Caco-2 (cell line): ENCODE measurements around the gene MAPRE2. TPM values are rescaled to one million over a fixed set of nuclear protein-coding genes. Genes with fewer than 3 reads are reported as not detected.

Source experiments
- BruUV-seq: library from RNA; stranded (reverse); fragments of 400-500 nt; replicated peaks from 2 replicates; lab custom pipeline; 2021; lab: Mats Ljungman, UMichigan
- CTCF ChIA-PET: fragments of 300-600 bp; sonication (Branson Sonifier 250); formaldehyde crosslinking; loops from one replicate; lab custom pipeline; 2022; ENCODE audit warnings: antibody characterized with exemption; lab: Charles Lee
- POLR2A ChIA-PET: fragments of 300-600 bp; sonication (Branson Sonifier 250); formaldehyde crosslinking; loops from one replicate; lab custom pipeline; 2022; ENCODE audit warnings: antibody characterized with exemption; lab: Charles Lee
- DNase-seq, 2 experiments: peaks; one replicate each; pipeline versions ENCODE4 v3.0.0 to v3.0.0-alpha.2; 2020 to 2022
- H3K27me3 ChIP-seq: replicated peaks from 2 replicates; pipeline ENCODE4 v1.6.0; 2011; ENCODE audit warnings: low read length; ENCODE audit not compliant: control insufficient read depth, insufficient read depth
- H3K36me3 ChIP-seq: 2 replicates; pipeline ENCODE4 v1.5.1; 2011; ENCODE audit warnings: low read length; ENCODE audit not compliant: control insufficient read depth, insufficient read depth
- H3K4me1 ChIP-seq: fragments of 250-450 bp; sonication (Bioruptor Pico); 2 replicates; pipeline ENCODE4 v1.5.1; 2020; ENCODE audit warnings: mild to moderate bottlenecking
- H3K4me3 ChIP-seq: 2 replicates; pipeline ENCODE4 v1.5.1; 2011; ENCODE audit warnings: low read depth, mild to moderate bottlenecking, control low read depth, low read length
- H3K9me3 ChIP-seq: fragments of 250-450 bp; sonication (Bioruptor Pico); 2 replicates; pipeline ENCODE4 v1.5.1; 2020; ENCODE audit warnings: mild to moderate bottlenecking, moderate library complexity
- H3K27ac Mint-ChIP-seq: one replicate; pipeline ENCODE4 v1.8.0; 2022; ENCODE audit warnings: mixed read lengths; ENCODE audit not compliant: unreplicated experiment
- H3K27me3 Mint-ChIP-seq: one replicate; pipeline ENCODE4 v1.8.0; 2022; ENCODE audit warnings: mixed read lengths; ENCODE audit not compliant: insufficient read depth, unreplicated experiment
- H3K36me3 Mint-ChIP-seq: one replicate; pipeline ENCODE4 v1.8.0; 2022; ENCODE audit warnings: mild to moderate bottlenecking, mixed read lengths; ENCODE audit not compliant: insufficient read depth, unreplicated experiment
- H3K4me1 Mint-ChIP-seq: one replicate; pipeline ENCODE4 v1.8.0; 2022; ENCODE audit warnings: low read depth, mixed read lengths; ENCODE audit not compliant: unreplicated experiment
- H3K4me3 Mint-ChIP-seq: one replicate; pipeline ENCODE4 v1.8.0; 2022; ENCODE audit warnings: mild to moderate bottlenecking, moderate library complexity, mixed read lengths; ENCODE audit not compliant: unreplicated experiment
- H3K9me3 Mint-ChIP-seq: one replicate; pipeline ENCODE4 v1.8.0; 2022; ENCODE audit warnings: mixed read lengths; ENCODE audit not compliant: unreplicated experiment
- intact Hi-C: fragments of 100-400 bp; cut with micrococcal nuclease; formaldehyde crosslinking; loops from one replicate; pipeline ENCODE4 v1.10.0; 2022; ENCODE audit not compliant: unreplicated experiment
- total RNA-seq: library from RNA; stranded (reverse); gene quantifications from 2 replicates; pipeline ENCODE4 v1.2.3, GENCODE V29; 2022
- TF ChIP-seq, protein P1 (sequence below), 2 experiments: fragments of 200-600 bp in 1 of 2; IDR thresholded peaks; 1 replicate in 1 of 2; 2 replicates in 1 of 2; pipeline versions ENCODE4 v1.5.1 to v1.8.0; 2011 to 2022; ENCODE audit warnings: antibody characterized with exemption in 1 of 2, control low read depth in 1 of 2, inconsistent platforms in 1 of 2, low read depth in 1 of 2, low read length in 1 of 2, mild to moderate bottlenecking in 1 of 2, moderate library complexity in 1 of 2; ENCODE audit not compliant: insufficient read depth in 1 of 2, severe bottlenecking in 1 of 2, unreplicated experiment in 1 of 2

Gene MAPRE2
- total RNA-seq, 1 experiment from 2014 or later = 9.3 TPM

DNA sequence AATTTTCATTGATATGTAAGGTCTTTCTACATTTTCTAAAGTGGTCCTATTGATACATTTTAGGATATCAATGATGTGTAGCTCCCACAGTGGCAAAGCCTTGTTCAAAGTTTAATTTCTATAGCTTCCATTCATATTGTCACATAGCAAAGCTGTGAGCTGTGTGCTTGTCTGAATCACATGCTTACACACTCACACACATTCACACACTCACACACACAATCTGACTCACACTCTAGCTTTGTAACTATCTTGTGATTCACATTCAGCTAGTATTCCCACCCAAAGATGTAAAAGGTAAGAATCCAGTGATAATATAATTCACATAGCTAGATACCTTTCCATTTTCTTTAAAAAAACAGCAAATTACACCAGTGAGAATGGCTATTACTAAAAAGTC, 58.7 kb downstream of the MAPRE2 start:
- POLR2A ChIA-PET = no interaction called here
- no TSS peak for BruUV-seq
- no peak for DNase-seq
- Mint-ChIP-seq H3K36me3 (no peaks in the 10 kb centered on the region), H3K9me3 (no peaks in the 10 kb centered on the region), H3K27me3 (no peaks in the 10 kb centered on the region), H3K4me1 (no peaks in the 10 kb centered on the region), H3K27ac (no peak overlapping the region), H3K4me3 (no peak overlapping the region)
- no peak overlapping the region for H3K4me3 ChIP-seq
- CTCF ChIA-PET = no interaction called here
- no peaks in the 10 kb centered on the region for H3K36me3 ChIP-seq
- no peaks in the 10 kb centered on the region for H3K27me3 ChIP-seq
- no peaks in the 10 kb centered on the region for H3K4me1 ChIP-seq
- intact Hi-C loops = no loop called here
- no peaks in the 10 kb centered on the region for H3K9me3 ChIP-seq
- TF ChIP-seq, protein P1, sequence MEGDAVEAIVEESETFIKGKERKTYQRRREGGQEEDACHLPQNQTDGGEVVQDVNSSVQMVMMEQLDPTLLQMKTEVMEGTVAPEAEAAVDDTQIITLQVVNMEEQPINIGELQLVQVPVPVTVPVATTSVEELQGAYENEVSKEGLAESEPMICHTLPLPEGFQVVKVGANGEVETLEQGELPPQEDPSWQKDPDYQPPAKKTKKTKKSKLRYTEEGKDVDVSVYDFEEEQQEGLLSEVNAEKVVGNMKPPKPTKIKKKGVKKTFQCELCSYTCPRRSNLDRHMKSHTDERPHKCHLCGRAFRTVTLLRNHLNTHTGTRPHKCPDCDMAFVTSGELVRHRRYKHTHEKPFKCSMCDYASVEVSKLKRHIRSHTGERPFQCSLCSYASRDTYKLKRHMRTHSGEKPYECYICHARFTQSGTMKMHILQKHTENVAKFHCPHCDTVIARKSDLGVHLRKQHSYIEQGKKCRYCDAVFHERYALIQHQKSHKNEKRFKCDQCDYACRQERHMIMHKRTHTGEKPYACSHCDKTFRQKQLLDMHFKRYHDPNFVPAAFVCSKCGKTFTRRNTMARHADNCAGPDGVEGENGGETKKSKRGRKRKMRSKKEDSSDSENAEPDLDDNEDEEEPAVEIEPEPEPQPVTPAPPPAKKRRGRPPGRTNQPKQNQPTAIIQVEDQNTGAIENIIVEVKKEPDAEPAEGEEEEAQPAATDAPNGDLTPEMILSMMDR (IDR thresholded peaks at IDR 0.05; ENCODE audit: insufficient read depth in 1 of 2, low read depth in 1 of 2, low read length in 1 of 2, severe bottlenecking in 1 of 2, unreplicated experiment in 1 of 2) = no peak

DNA sequence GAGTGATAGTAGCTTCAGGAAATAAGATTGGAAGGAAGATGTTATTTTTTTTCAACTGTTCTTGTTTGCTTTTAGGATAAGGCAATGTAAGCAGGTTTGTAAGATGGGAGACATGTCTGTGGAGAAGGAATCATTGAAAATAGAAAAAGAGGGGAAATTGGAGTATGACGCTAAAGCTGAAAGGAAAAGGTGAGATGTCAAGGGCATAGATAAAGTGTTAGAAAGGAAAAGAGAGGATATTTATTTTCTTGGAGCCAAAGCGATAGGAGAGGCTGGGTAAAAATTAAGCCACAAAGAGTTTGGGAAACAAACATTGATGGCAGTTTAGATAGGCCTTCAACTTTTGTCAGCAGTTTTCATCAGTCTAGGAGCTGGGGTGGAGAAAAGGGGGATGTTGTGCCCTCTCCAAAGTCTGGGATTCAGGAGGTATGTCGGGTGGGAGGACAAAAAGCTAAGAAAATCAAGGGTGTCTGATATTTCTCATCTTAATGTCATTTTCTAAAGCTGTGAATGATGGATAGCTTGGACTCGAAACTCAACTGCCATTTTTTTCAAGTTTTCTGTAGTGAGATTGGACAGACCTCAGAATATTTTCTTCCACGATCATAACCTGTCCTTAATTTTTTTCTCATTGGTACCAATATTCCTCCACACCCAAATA, 63.3 kb downstream of the MAPRE2 start:
- H3K9me3 ChIP-seq = no peaks in the 10 kb centered on the region
- H3K36me3 ChIP-seq = no peaks in the 10 kb centered on the region
- no peak for DNase-seq
- H3K4me1 ChIP-seq = no peaks in the 10 kb centered on the region
- no TSS peak for BruUV-seq
- no peak overlapping the region for H3K4me3 ChIP-seq
- intact Hi-C loops = no loop called here
- H3K27me3 Mint-ChIP-seq = no peaks in the 10 kb centered on the region
- POLR2A ChIA-PET = no interaction called here
- H3K4me1 Mint-ChIP-seq = no peaks in the 10 kb centered on the region
- H3K27ac Mint-ChIP-seq = no peak overlapping the region
- H3K27me3 ChIP-seq = no peaks in the 10 kb centered on the region
- H3K4me3 Mint-ChIP-seq = no peak overlapping the region
- no peaks in the 10 kb centered on the region for H3K36me3 Mint-ChIP-seq
- no peaks in the 10 kb centered on the region for H3K9me3 Mint-ChIP-seq
- TF ChIP-seq, protein P1 (IDR thresholded peaks at IDR 0.05; ENCODE audit: insufficient read depth in 1 of 2, low read depth in 1 of 2, low read length in 1 of 2, severe bottlenecking in 1 of 2, unreplicated experiment in 1 of 2) = no peak
- CTCF ChIA-PET = no interaction called here

DNA sequence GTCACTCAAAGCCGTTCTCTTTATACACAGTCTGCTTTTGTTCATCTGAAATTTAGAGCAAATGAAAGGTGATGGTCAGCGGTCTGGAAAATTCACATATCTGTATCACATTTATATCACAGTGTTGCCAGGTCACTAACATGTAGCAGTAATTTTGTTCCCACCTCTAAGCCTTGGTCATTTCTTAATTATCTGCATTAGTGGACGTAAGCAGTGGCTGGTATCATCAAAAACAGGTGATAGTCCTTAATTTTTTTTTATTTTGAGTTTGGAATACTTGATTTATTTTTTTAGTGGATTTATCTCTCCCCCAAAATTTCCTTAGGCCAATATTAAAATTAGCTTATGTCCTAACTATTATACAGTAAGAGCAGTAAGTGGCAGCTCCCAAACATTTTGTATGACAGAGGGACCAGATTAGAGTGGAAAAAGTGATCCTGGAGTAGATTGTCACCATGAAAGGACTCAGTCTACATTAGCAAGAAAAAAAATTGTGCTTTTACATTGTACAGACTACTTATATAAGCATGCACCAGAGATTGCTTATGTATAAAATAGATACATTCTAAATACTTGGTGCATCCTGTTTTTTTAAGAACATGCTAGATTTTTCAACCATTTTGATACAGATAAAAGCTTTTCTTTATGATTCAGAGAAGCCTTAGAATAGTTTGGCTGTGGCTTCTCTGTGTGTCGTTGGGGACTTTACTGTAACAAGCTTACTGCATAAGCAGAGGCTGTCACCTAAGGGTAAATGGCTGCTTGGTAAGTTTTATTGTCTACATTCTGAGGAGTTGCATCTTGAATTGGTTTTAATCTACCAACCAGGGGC, 65.0 kb downstream of the MAPRE2 start:
- H3K27me3 Mint-ChIP-seq = no peaks in the 10 kb centered on the region
- no peak for DNase-seq
- H3K27ac Mint-ChIP-seq = no peak overlapping the region
- Histone ChIP-seq H3K36me3 (no peaks in the 10 kb centered on the region), H3K9me3 (no peaks in the 10 kb centered on the region), H3K4me1 (no peaks in the 10 kb centered on the region), H3K27me3 (no peaks in the 10 kb centered on the region), H3K4me3 (no peak overlapping the region)
- TF ChIP-seq, protein P1 (IDR thresholded peaks at IDR 0.05; ENCODE audit: insufficient read depth in 1 of 2, low read depth in 1 of 2, low read length in 1 of 2, severe bottlenecking in 1 of 2, unreplicated experiment in 1 of 2) = no peak
- ChIA-PET CTCF (no interaction called here), POLR2A (no interaction called here)
- H3K36me3 Mint-ChIP-seq = no peaks in the 10 kb centered on the region
- intact Hi-C loops = no loop called here
- BruUV-seq = no TSS peak
- no peaks in the 10 kb centered on the region for H3K4me1 Mint-ChIP-seq
- no peaks in the 10 kb centered on the region for H3K9me3 Mint-ChIP-seq
- no peak overlapping the region for H3K4me3 Mint-ChIP-seq
